HEK293T (cell line): ENCODE results near the gene TLX2.

Experiments
- CTCF ChIA-PET: fragments of 350-600 bp; formaldehyde crosslinking; extraction: SDS; loops from one replicate; lab custom pipeline; 2021; ENCODE audit warnings: antibody characterized with exemption, inconsistent platforms; lab: Yijun Ruan, JAX
- POLR2A ChIA-PET: fragments of 350-600 bp; formaldehyde crosslinking; extraction: SDS; loops from one replicate; lab custom pipeline; 2020; ENCODE audit warnings: antibody characterized with exemption, inconsistent platforms; lab: Yijun Ruan, JAX
- DNase-seq: peaks from one replicate; pipeline ENCODE4 v3.0.0; 2012; ENCODE audit warnings: mixed read lengths; ENCODE audit errors: extremely low spot score
- ARNT ChIP-seq: fragments of 450-650 bp; IDR thresholded peaks from 2 replicates; pipeline ENCODE4 v1.6.1; 2017; ENCODE audit warnings: mild to moderate bottlenecking
- BHLHE40 ChIP-seq: fragments of 450-650 bp; IDR thresholded peaks from 2 replicates; pipeline ENCODE4 v1.6.1; 2016; ENCODE audit warnings: mild to moderate bottlenecking, moderate library complexity, borderline replicate concordance
- CTBP1 ChIP-seq: fragments of 450-650 bp; IDR thresholded peaks from 2 replicates; pipeline ENCODE4 v1.6.1; 2016; ENCODE audit warnings: borderline replicate concordance
- ELF4 ChIP-seq: fragments of 450-650 bp; IDR thresholded peaks from 2 replicates; pipeline ENCODE4 v1.6.1; 2017; ENCODE audit warnings: antibody characterized with exemption
- FOXA1 ChIP-seq: fragments of 450-650 bp; IDR thresholded peaks from 2 replicates; pipeline ENCODE4 v1.6.1; 2016; ENCODE audit warnings: mild to moderate bottlenecking
- FOXK2 ChIP-seq: fragments of 450-650 bp; IDR thresholded peaks from 2 replicates; pipeline ENCODE4 v1.6.1; 2016; ENCODE audit warnings: mild to moderate bottlenecking
- FOXM1 ChIP-seq: fragments of 450-650 bp; IDR thresholded peaks from 2 replicates; pipeline ENCODE4 v1.6.1; 2017; ENCODE audit warnings: mild to moderate bottlenecking, borderline replicate concordance
- HDGF ChIP-seq: fragments of 450-650 bp; IDR thresholded peaks from 2 replicates; pipeline ENCODE4 v1.6.1; 2017; ENCODE audit warnings: antibody characterized with exemption, borderline replicate concordance
- L3MBTL2 ChIP-seq: fragments of 450-650 bp; conservative IDR thresholded peaks from 2 replicates; pipeline ENCODE4 v1.6.1; 2016; ENCODE audit warnings: mild to moderate bottlenecking
- LEF1 ChIP-seq: fragments of 450-650 bp; IDR thresholded peaks from 2 replicates; pipeline ENCODE4 v1.6.1; 2017; ENCODE audit warnings: mild to moderate bottlenecking, borderline replicate concordance
- NFRKB ChIP-seq: fragments of 450-650 bp; IDR thresholded peaks from 2 replicates; pipeline ENCODE4 v1.6.1; 2016; ENCODE audit warnings: mild to moderate bottlenecking, moderate library complexity
- PKNOX1 ChIP-seq: fragments of 450-650 bp; IDR thresholded peaks from 2 replicates; pipeline ENCODE4 v1.6.1; 2016
- SP1 ChIP-seq: fragments of 450-650 bp; IDR thresholded peaks from 2 replicates; pipeline ENCODE4 v1.6.1; 2017
- SUZ12 ChIP-seq: fragments of 450-650 bp; IDR thresholded peaks from 2 replicates; pipeline ENCODE4 v1.6.1; 2016; ENCODE audit warnings: mild to moderate bottlenecking
- TARDBP ChIP-seq: fragments of 450-650 bp; IDR thresholded peaks from 2 replicates; pipeline ENCODE4 v1.6.1; 2016
- ZNF384 ChIP-seq: fragments of 450-650 bp; IDR thresholded peaks from 2 replicates; pipeline ENCODE4 v1.6.1; 2016

TLX2 gene

GRCh38 chr2:74486141-74486540 is 28.1 kb upstream of the TLX2 start:
- ChIA-PET CTCF (no interaction called here), POLR2A (no interaction called here)
- DNase-seq, result no peak
- TF ChIP-seq BHLHE40 (no peak), ARNT (no peak), SUZ12 (no peak), FOXK2 (no peak), FOXM1 (no peak), CTBP1 (no peak), ELF4 (no peak), SP1 (no peak), FOXA1 (no peak), LEF1 (no peak), NFRKB (no peak), TARDBP (no peak), ZNF384 (no peak), HDGF (no peak), PKNOX1 (no peak), L3MBTL2 (no peak)

- POLR2A ChIA-PET, result interaction anchor here (1.1 kb wide), 1 partner anchor 18 kb away, joined by 4 read pairs; the partner anchor contains the start of gene PCGF1
- no peak for TF ChIP-seq ARNT
- no peak for TF ChIP-seq ZNF384
- TF ChIP-seq FOXM1, result no peak
- TF ChIP-seq HDGF, result no peak
- no peak for TF ChIP-seq CTBP1
- no peak for TF ChIP-seq PKNOX1
- CTCF ChIA-PET, result no interaction called here
- DNase-seq, result no peak
Measured at GRCh38 chr2:74488643-74489481, 25.4 kb upstream of the TLX2 start.

GRCh38 chr2:74489906-74490305 is 24.3 kb upstream of the TLX2 start:
- DNase-seq, result no peak
- ChIA-PET CTCF (interaction anchor here (0.8 kb wide), 1 partner anchor 107 kb away, joined by 3 read pairs; no protein-coding TSS in a partner anchor), POLR2A (interaction anchor here (1.1 kb wide), 1 partner anchor 17 kb away, joined by 4 read pairs; the partner anchor contains the start of gene PCGF1)
- no peak for TF ChIP-seq FOXK2
- no peak for TF ChIP-seq ZNF384
- TF ChIP-seq BHLHE40, result no peak
- TF ChIP-seq ELF4, result no peak
- no peak for TF ChIP-seq LEF1
- TF ChIP-seq FOXM1, result no peak
- no peak for TF ChIP-seq L3MBTL2
- no peak for TF ChIP-seq ARNT
- TF ChIP-seq CTBP1, result no peak
- TF ChIP-seq SUZ12, result no peak
- no peak for TF ChIP-seq NFRKB
- no peak for TF ChIP-seq PKNOX1
- no peak for TF ChIP-seq SP1
- no peak for TF ChIP-seq HDGF

- no peak for DNase-seq
- ChIA-PET POLR2A (no interaction called here), CTCF (no interaction called here)
- TF ChIP-seq NFRKB, result no peak
Measured at GRCh38 chr2:74491648-74492544, 22.4 kb upstream of the TLX2 start.

GRCh38 chr2:74493546-74493945 is 20.7 kb upstream of the TLX2 start:
- POLR2A ChIA-PET, result interaction anchor here (1.0 to 1.7 kb wide), 5 partner anchors 10 to 28 kb away, joined by 4 read pairs; partner anchors contain the start of genes MRPL53 and PCGF1
- CTCF ChIA-PET, result no interaction called here
- TF ChIP-seq LEF1 (no peak), PKNOX1 (no peak), L3MBTL2 (no peak), CTBP1 (no peak), FOXK2 (no peak), ARNT (no peak), ZNF384 (no peak), FOXA1 (no peak), BHLHE40 (no peak), HDGF (no peak), NFRKB (no peak)
- DNase-seq, result no peak
